Cardiac muscle cell (in vitro differentiated cells and primary cell): ENCODE results near the gene NECTIN2. TPM values are rescaled to one million over a fixed set of nuclear protein-coding genes. Genes with fewer than 3 reads are reported as not detected.
A peak's percentile ranks its signal among the peaks of the same experiment; 100 is the strongest.

Experiments
- DNase-seq, 2 donors: peaks; one replicate each; pipeline versions ENCODE4 v3.0.0 to v3.0.0-alpha.2; 2010 to 2017; ENCODE audit warnings: low read depth in 1 of 2, low spot score in 1 of 2
- H3K27ac ChIP-seq: fragments of 200-600 bp; sonication (generic); 2 replicates; pipeline ENCODE4 v1.5.1; 2016
- H3K27me3 ChIP-seq: fragments of 200-600 bp; sonication (generic); 2 replicates; pipeline ENCODE4 v1.6.0; 2016; ENCODE audit warnings: control low read depth
- H3K36me3 ChIP-seq: fragments of 200-600 bp; sonication (generic); 2 replicates; pipeline ENCODE4 v1.5.1; 2016; ENCODE audit warnings: control low read depth
- H3K4me1 ChIP-seq: fragments of 200-600 bp; sonication (generic); 2 replicates; pipeline ENCODE4 v1.8.1; 2017; ENCODE audit warnings: low read depth, mild to moderate bottlenecking, mixed run types
- H3K4me3 ChIP-seq: fragments of 200-600 bp; sonication (generic); 2 replicates; pipeline ENCODE4 v1.5.1; 2016; ENCODE audit warnings: mild to moderate bottlenecking
- H3K9me3 ChIP-seq: fragments of 200-600 bp; sonication (generic); 2 replicates; pipeline ENCODE4 v1.5.1; 2017; ENCODE audit warnings: low read depth, mild to moderate bottlenecking, control low read depth
- CTCF ChIP-seq: IDR thresholded peaks from 2 replicates; pipeline ENCODE4 v1.5.1; 2012; ENCODE audit warnings: low read depth, mild to moderate bottlenecking, low read length
- polyA plus RNA-seq: library from polyadenylated mRNA; unstranded; fragments of >200 nt; fragmentation: Nextera tagmentation; extraction: Ambion mirVana; gene quantifications from 2 replicates; pipeline ENCODE4 v1.2.1, GENCODE V29; 2016
- total RNA-seq: library from RNA; depleted of rRNA; stranded (reverse); fragments of >200 nt; gene quantifications from 2 replicates; pipeline ENCODE4 v1.2.3, GENCODE V29; 2016

The NECTIN2 gene
- total RNA-seq: 135 and 144 TPM in 2 replicates
- polyA plus RNA-seq: 155 and 156 TPM in 2 replicates

- peak; percentile 72 for TF ChIP-seq CTCF
- no peaks in the 10 kb centered on the region for H3K9me3 ChIP-seq
- no peaks in the 10 kb centered on the region for H3K36me3 ChIP-seq
- H3K27ac ChIP-seq: peak within 1 kb of the TSS; percentile 99
- no peaks in the 10 kb centered on the region for H3K27me3 ChIP-seq
- H3K4me1 ChIP-seq: peaks cover 20% of the 10 kb centered on the region
- peak within 1 kb of the TSS; percentile 78 for H3K4me3 ChIP-seq
- DNase-seq: peak; percentile 99 to 100
Observed at GRCh38 chr19:44845612-44846454, at the start of gene NECTIN2. NECTIN2 (plus strand) TSS chr19:44846297; CDS start chr19:44846526, 229 bp downstream.

- TF ChIP-seq CTCF: no peak
- peaks cover 7% of the 10 kb centered on the region for H3K4me1 ChIP-seq
- peak; percentile 51 to 52 for DNase-seq
- no peaks in the 10 kb centered on the region for H3K27me3 ChIP-seq
- no peaks in the 10 kb centered on the region for H3K36me3 ChIP-seq
- peak overlapping the region; percentile 91 for H3K27ac ChIP-seq
- H3K9me3 ChIP-seq: no peaks in the 10 kb centered on the region
- no peak overlapping the region for H3K4me3 ChIP-seq
Observed at GRCh38 chr19:44796701-44797115, 49.4 kb upstream of the NECTIN2 start.

- Histone ChIP-seq H3K9me3 (no peaks in the 10 kb centered on the region), H3K36me3 (no peaks in the 10 kb centered on the region), H3K4me3 (no peak overlapping the region), H3K4me1 (peaks cover 7% of the 10 kb centered on the region), H3K27me3 (no peaks in the 10 kb centered on the region), H3K27ac (peak overlapping the region; percentile 6)
- no peak for DNase-seq
- no peak for TF ChIP-seq CTCF
Observed at GRCh38 chr19:44799627-44800346, 46.3 kb upstream of the NECTIN2 start.

- Histone ChIP-seq H3K4me1 (peaks cover 7% of the 10 kb centered on the region), H3K27ac (peak overlapping the region; percentile 6), H3K4me3 (no peak overlapping the region), H3K27me3 (no peaks in the 10 kb centered on the region), H3K36me3 (no peaks in the 10 kb centered on the region), H3K9me3 (no peaks in the 10 kb centered on the region)
- peak; percentile 93 for TF ChIP-seq CTCF
- DNase-seq: peak; percentile 83 to 91
Observed at GRCh38 chr19:44800461-44800860, 45.6 kb upstream of the NECTIN2 start.

GRCh38 chr19:44803442-44804428 is 42.4 kb upstream of the NECTIN2 start:
- no peak for TF ChIP-seq CTCF
- H3K36me3 ChIP-seq: no peaks in the 10 kb centered on the region
- H3K4me3 ChIP-seq: no peak overlapping the region
- no peak overlapping the region for H3K27ac ChIP-seq
- H3K27me3 ChIP-seq: no peaks in the 10 kb centered on the region
- H3K9me3 ChIP-seq: no peaks in the 10 kb centered on the region
- peaks cover 12% of the 10 kb centered on the region for H3K4me1 ChIP-seq
- DNase-seq: no peak
